Left ventricle myocardium inferior (tissue), 1 donor: ENCODE data around the gene PVALEF. TPM values are rescaled to one million over a fixed set of nuclear protein-coding genes. Genes with fewer than 3 reads are reported as not detected.

ENCODE experiments used
- DNase-seq: peaks from one replicate; pipeline ENCODE4 v3.0.0-alpha.2; 2020
- H3K27ac ChIP-seq: fragments of 200-600 bp; replicated peaks from 2 replicates; pipeline ENCODE4 v1.8.0; 2021
- H3K27me3 ChIP-seq: fragments of 200-600 bp; 2 replicates; pipeline ENCODE4 v1.8.0; 2021; ENCODE audit warnings: low read depth
- H3K36me3 ChIP-seq: fragments of 200-600 bp; 2 replicates; pipeline ENCODE4 v1.8.0; 2021
- H3K4me1 ChIP-seq: fragments of 200-600 bp; 2 replicates; pipeline ENCODE4 v1.8.0; 2021
- H3K4me3 ChIP-seq: fragments of 200-600 bp; 2 replicates; pipeline ENCODE4 v1.8.0; 2021; ENCODE audit warnings: mild to moderate bottlenecking, moderate library complexity
- H3K9me3 ChIP-seq: fragments of 200-600 bp; replicated peaks from 2 replicates; pipeline ENCODE4 v1.8.0; 2021
- CTCF ChIP-seq: fragments of 200-600 bp; IDR thresholded peaks from 2 replicates; pipeline ENCODE4 v1.8.0; 2021; ENCODE audit warnings: antibody characterized with exemption, mild to moderate bottlenecking, borderline replicate concordance
- intact Hi-C: fragments of 100-400 bp; cut with micrococcal nuclease; formaldehyde crosslinking; loops from one replicate; pipeline ENCODE4 v1.11.0; 2022
- total RNA-seq: library from RNA; stranded (reverse); fragmentation: NEBNext Ultra II Directional; extraction: Animal tissue kit (Norgen Biotek cat#: 25700); gene quantifications from one replicate; pipeline ENCODE4 v1.2.1, GENCODE V29; 2021
- donor health status: DM: no; HTN: yes; CAD: no; lungs with severe emphysema.

Gene PVALEF
- total RNA-seq, 1 donor from 2014 or later = not detected

GRCh38 chr17:81192386-81193050 is 27.2 kb downstream of the PVALEF start:
- Histone ChIP-seq H3K4me1 (peaks cover 35% of the 10 kb centered on the region), H3K27ac (no peak overlapping the region), H3K27me3 (no peaks in the 10 kb centered on the region), H3K36me3 (peaks cover 6% of the 10 kb centered on the region), H3K4me3 (no peak overlapping the region), H3K9me3 (no peaks in the 10 kb centered on the region)
- intact Hi-C loops = no loop called here
- TF ChIP-seq CTCF = no peak
- DNase-seq = no peak

- Histone ChIP-seq H3K27me3 (no peaks in the 10 kb centered on the region), H3K9me3 (no peaks in the 10 kb centered on the region), H3K27ac (no peak overlapping the region), H3K36me3 (peaks cover 10% of the 10 kb centered on the region), H3K4me1 (peaks cover 41% of the 10 kb centered on the region), H3K4me3 (no peak overlapping the region)
- intact Hi-C loops = no loop called here
- DNase-seq = no peak
- no peak for TF ChIP-seq CTCF
Measured at GRCh38 chr17:81193051-81193410, 27.7 kb downstream of the PVALEF start.

GRCh38 chr17:81193470-81194224 is 28.3 kb downstream of the PVALEF start:
- DNase-seq = no peak
- H3K36me3 ChIP-seq = peaks cover 14% of the 10 kb centered on the region
- H3K4me1 ChIP-seq = peaks cover 44% of the 10 kb centered on the region
- intact Hi-C loops = no loop called here
- no peak overlapping the region for H3K4me3 ChIP-seq
- no peak for TF ChIP-seq CTCF
- H3K27me3 ChIP-seq = no peaks in the 10 kb centered on the region
- no peaks in the 10 kb centered on the region for H3K9me3 ChIP-seq
- H3K27ac ChIP-seq = no peak overlapping the region

- Histone ChIP-seq H3K27me3 (no peaks in the 10 kb centered on the region), H3K9me3 (no peaks in the 10 kb centered on the region), H3K36me3 (peaks cover 21% of the 10 kb centered on the region), H3K4me1 (peaks cover 48% of the 10 kb centered on the region), H3K27ac (peak overlapping the region; percentile 89), H3K4me3 (no peak overlapping the region)
- no peak for TF ChIP-seq CTCF
- no peak for DNase-seq
- intact Hi-C loops = no loop called here
Measured at GRCh38 chr17:81194225-81194760, 29.0 kb downstream of the PVALEF start.

GRCh38 chr17:81194941-81195901 is 29.9 kb downstream of the PVALEF start:
- peaks cover 21% of the 10 kb centered on the region for H3K36me3 ChIP-seq
- no peaks in the 10 kb centered on the region for H3K9me3 ChIP-seq
- H3K4me3 ChIP-seq = no peak overlapping the region
- intact Hi-C loops = no loop called here
- peak; percentile 79 for DNase-seq
- TF ChIP-seq CTCF = no peak
- peaks cover 48% of the 10 kb centered on the region for H3K4me1 ChIP-seq
- no peaks in the 10 kb centered on the region for H3K27me3 ChIP-seq
- H3K27ac ChIP-seq = peak overlapping the region; percentile 89
